OCI-LY7 (cell line): ENCODE data around the gene SETBP1.

Source experiments
- EZH2phosphoT487 ChIP-seq: fragments of 200-600 bp; sonication (generic); IDR thresholded peaks from 2 replicates; pipeline ENCODE4 v1.6.1; 2018; ENCODE audit warnings: low read depth, borderline replicate concordance, mild to moderate bottlenecking, mixed run types, antibody characterized with exemption, low read length, moderate library complexity, mixed read lengths
- TF ChIP-seq, protein P1 (sequence below): fragments of 200-600 bp; sonication (generic); conservative IDR thresholded peaks from 2 replicates; pipeline ENCODE4 v1.5.1; 2014; ENCODE audit warnings: mild to moderate bottlenecking, antibody characterized with exemption, low read length, moderate library complexity, mixed read lengths

- TF ChIP-seq, protein P1, sequence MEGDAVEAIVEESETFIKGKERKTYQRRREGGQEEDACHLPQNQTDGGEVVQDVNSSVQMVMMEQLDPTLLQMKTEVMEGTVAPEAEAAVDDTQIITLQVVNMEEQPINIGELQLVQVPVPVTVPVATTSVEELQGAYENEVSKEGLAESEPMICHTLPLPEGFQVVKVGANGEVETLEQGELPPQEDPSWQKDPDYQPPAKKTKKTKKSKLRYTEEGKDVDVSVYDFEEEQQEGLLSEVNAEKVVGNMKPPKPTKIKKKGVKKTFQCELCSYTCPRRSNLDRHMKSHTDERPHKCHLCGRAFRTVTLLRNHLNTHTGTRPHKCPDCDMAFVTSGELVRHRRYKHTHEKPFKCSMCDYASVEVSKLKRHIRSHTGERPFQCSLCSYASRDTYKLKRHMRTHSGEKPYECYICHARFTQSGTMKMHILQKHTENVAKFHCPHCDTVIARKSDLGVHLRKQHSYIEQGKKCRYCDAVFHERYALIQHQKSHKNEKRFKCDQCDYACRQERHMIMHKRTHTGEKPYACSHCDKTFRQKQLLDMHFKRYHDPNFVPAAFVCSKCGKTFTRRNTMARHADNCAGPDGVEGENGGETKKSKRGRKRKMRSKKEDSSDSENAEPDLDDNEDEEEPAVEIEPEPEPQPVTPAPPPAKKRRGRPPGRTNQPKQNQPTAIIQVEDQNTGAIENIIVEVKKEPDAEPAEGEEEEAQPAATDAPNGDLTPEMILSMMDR: no peak
- TF ChIP-seq EZH2phosphoT487: no peak
Observed at GRCh38 chr18:44655435-44655834, 25.3 kb upstream of the SETBP1 start.
